NCI-H1694 (cell line): Measurements from ENCODE around the gene SPRY1.

ENCODE experiments used
- DNase-seq: peaks from one replicate; lab custom pipeline; 2025; lab: John Stamatoyannopoulos, UW

SPRY1 gene

GRCh38 chr4:123409334-123409733 is 12.7 kb downstream of the SPRY1 start:
- DNase-seq = no peak

GRCh38 chr4:123411514-123411913 is 14.9 kb downstream of the SPRY1 start:
- no peak for DNase-seq

- DNase-seq = no peak
Observed at GRCh38 chr4:123412091-123412505, 15.5 kb downstream of the SPRY1 start.

GRCh38 chr4:123412700-123413512 is 16.3 kb downstream of the SPRY1 start:
- no peak for DNase-seq

- DNase-seq = no peak
Observed at GRCh38 chr4:123415576-123415975, 19.0 kb downstream of the SPRY1 start.

- no peak for DNase-seq
Observed at GRCh38 chr4:123415977-123416376, 19.4 kb downstream of the SPRY1 start.

- no peak for DNase-seq
Observed at GRCh38 chr4:123417813-123418212, 21.2 kb downstream of the SPRY1 start.

DNA sequence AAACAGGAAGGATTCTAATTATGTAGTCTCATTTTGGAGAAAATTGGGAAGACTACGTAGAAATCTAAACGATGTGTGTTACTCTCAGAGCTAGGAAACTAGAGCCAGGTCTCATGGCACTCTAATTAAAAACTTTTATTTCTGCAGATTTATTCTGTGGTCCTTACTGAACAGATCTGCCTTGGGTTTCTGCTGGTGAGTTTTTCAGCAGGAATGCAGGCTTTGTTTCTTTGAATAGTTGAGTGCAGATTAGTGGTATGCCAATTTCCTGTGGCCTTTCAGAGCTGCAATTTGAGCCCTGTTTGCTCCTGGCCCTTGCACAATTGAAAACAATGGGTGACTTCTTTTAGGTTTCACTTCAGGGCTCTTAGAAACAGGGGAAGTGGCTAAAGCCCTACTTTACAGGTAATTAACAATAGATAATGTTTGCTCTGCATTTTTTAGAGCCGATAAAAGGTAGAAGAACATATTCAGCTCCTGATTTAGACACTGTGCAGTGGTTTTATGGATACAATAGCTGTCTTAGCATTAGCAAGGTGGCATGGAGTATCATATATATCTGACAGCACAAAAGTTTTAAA is 21.8 kb downstream of the SPRY1 start:
- DNase-seq = no peak

GRCh38 chr4:123419885-123420755 is 23.5 kb downstream of the SPRY1 start:
- no peak for DNase-seq

GRCh38 chr4:123421227-123421936 is 24.8 kb downstream of the SPRY1 start:
- DNase-seq = no peak

GRCh38 chr4:123421937-123422781 is 25.6 kb downstream of the SPRY1 start:
- no peak for DNase-seq

GRCh38 chr4:123423819-123424218 is 27.2 kb downstream of the SPRY1 start:
- no peak for DNase-seq

DNA sequence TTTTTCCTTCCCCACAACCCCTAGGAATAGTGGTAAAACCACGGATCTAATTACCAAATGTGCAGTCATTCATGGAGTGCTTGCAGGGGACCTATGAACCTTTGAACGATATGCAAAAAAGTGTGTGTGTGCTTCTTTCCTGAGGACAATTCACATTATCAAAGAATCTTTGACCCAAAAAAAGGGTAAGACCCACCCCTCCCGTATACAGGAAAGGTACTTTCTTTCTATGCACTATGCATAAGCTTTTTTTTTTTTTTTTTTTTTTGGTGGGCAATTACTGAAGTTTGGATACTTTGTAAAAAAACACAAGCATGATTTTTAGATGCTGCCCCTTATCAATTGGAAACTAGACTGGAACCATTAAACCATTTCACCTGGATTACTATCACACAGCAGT is 31.4 kb downstream of the SPRY1 start:
- DNase-seq = no peak

DNA sequence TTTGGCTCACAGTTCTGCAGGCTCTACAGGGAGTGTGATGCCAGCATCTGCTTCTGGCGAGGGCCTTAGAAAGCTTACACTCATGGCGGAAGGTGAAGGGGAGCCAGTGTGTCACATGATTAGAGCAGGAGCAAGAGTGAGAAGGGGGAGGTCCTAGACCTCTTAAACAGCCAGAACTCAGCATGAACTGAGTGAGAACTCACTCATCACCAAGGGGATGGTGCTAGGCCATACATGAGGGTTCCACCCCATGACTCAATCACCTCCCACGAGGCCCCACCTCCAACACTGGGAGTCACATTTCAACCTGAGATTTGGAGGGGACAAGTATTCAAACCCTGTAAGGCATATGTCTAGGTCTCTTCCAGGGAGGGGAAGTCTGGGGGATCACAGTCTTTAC is 33.4 kb downstream of the SPRY1 start:
- DNase-seq = no peak

DNA sequence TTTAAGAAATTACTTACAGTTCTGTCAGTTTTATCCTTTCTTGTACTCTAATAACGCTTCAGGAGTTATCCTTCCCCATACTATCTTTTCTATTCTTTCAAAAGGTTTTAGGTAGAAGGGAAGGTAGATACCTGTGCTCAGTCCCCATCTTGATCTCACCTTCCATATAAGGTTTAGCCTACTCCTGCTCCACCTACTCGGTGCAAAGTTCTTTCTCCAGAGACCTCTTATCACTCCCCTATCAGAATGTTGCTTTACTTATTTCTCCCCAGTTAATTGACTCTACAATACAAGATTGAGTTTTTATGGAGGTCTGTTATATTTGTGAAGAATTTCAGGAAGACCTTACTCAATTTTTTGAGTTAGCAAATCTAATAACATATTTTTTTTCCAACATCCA is 33.9 kb downstream of the SPRY1 start:
- no peak for DNase-seq

- DNase-seq = no peak
Observed at GRCh38 chr4:123433573-123433972, 37.0 kb downstream of the SPRY1 start.

DNA sequence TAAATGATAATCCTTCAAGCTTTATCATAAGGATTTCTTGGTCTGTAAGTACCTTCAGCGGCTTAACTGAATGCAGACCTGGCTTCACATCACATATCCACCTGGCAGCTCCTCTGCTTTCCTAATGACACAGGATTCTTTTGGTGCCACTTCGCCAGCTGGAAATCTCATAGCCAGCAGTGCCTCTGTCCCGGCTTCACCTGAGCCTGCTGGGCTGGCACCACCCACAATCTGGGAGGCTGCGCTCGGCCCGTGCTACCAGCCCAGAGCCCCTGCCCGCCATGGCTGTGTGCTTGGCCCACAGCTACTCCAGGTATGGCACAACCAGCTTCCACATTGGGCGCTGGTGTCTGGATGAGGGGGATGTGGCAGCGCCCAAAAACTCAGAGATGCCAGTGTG is 37.4 kb downstream of the SPRY1 start:
- DNase-seq = no peak

GRCh38 chr4:123435246-123436113 is 38.9 kb downstream of the SPRY1 start:
- no peak for DNase-seq

GRCh38 chr4:123438031-123438430 is 41.4 kb downstream of the SPRY1 start:
- DNase-seq = no peak
